ENCODE results near the gene IL17RA. TPM values are rescaled to one million over a fixed set of nuclear protein-coding genes. Genes with fewer than 3 reads are reported as not detected.

IL17RA gene
- polyA plus RNA-seq, 2 donors: 3.8 TPM

DNA sequence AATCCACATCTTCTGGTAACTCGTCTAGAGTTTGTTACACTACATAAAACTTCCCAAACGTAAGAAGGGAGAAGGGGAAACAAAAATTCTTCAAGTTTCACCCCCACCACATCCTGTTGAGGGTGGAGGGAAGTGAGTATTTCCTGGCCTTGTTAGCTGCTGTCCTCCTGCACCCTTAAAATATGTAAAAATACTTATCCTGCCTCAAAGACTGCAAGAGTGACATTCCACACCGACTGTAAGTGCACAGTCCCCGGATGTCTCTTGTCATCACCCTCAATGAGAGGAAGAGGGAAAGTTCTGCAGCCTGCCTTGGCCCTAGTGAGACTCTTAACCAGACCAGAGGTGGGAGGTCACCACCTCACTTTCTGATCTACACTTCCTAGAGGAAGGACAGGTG, 33.1 kb downstream of the IL17RA start:
- WGBS, 2 donors: 49 to 62% methylated on average over 4 of the region's 4 CpGs

DNA sequence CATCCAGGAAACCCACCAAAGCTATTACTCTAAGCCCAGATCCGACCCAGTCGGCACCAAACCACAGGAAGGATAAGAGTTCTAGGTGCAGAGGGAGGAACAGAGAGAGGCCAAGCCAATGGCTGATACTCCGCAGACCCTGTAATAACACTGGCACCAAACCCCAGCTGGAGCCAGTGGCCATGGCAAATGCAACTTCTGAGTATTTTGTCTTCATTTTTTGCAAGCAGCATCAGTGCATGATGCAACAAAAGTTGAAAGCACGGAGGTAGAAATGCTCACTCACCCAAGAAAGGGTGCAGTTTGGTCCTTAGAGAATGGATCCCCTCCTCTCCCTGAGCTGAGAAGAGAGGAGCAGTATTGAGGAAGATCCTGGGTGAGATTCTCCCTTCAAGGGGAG, 33.5 kb downstream of the IL17RA start:
- peaks cover 5 to 9% of the 10 kb centered on the region in 2 donors for H3K4me1 ChIP-seq (ENCODE audit: control insufficient read depth in 2 of 2, insufficient read depth in 2 of 2, low read length in 1 of 2)
- 82% methylated on average over 4 of the region's 4 CpGs for WGBS, 2 donors

More for the DNA sequence above, 33.1 kb downstream of the IL17RA start:
- no peak overlapping the region for H3K27ac ChIP-seq (ENCODE audit: low read depth in 2 of 2, low read length in 1 of 2)
- H3K27me3 ChIP-seq (ENCODE audit: control insufficient read depth in 1 of 2, insufficient read depth in 2 of 2, low read length in 2 of 2): no peaks in the 10 kb centered on the region
- H3K4me3 ChIP-seq (ENCODE audit: low read depth in 1 of 2, low read length in 2 of 2): no peak overlapping the region
- H3K4me1 ChIP-seq (ENCODE audit: control insufficient read depth in 2 of 2, insufficient read depth in 2 of 2, low read length in 1 of 2): peaks cover 5 to 9% of the 10 kb centered on the region in 2 donors
- no peaks in the 10 kb centered on the region for H3K9me3 ChIP-seq (ENCODE audit: control insufficient read depth in 2 of 2, insufficient read depth in 1 of 2, low read depth in 1 of 2, low read length in 1 of 2)
- H3K36me3 ChIP-seq (ENCODE audit: control insufficient read depth in 2 of 2, insufficient read depth in 2 of 2, low read length in 1 of 2): no peaks in the 10 kb centered on the region

DNA sequence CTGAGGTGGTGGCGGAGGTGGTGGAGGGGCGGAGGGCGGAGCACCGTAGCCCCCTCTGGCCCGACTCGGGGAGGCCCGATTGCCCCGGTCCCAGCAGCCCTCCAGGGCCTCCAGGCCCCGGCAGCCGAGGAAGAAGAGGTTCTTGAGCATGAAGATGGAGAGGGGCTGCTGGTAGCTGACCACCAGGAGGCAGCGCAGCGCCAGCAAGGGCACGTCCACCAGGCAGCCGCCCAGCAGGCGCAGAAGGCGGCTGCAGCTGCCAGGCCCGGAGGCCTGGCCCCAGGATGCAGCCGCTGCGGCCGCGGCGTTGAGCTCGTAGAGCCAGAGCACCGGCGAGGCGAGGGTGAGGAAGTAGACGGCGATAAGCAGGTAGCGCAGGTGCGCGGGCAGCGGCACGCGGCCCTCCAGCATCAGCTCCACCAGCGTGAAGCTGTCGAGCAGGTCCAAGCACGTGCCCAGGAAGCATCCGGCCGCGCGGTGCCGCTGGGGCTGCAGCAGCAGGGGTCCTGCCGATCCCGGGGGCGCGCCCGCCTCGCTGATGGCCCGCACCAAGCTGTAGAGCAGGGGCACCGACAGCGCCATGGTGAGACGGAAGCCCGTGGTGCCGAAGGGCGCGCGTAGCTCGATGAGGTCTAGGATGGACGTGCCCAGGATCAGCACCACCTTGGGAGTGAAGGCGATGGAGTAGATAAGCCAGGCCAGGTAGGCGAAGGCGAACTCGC, 34.8 kb downstream of the IL17RA start:
- Histone ChIP-seq H3K27me3 (ENCODE audit: control insufficient read depth in 1 of 2, insufficient read depth in 2 of 2, low read length in 2 of 2) (no peaks in the 10 kb centered on the region), H3K4me1 (ENCODE audit: control insufficient read depth in 2 of 2, insufficient read depth in 2 of 2, low read length in 1 of 2) (peaks cover 5 to 9% of the 10 kb centered on the region in 2 donors), H3K4me3 (ENCODE audit: low read depth in 1 of 2, low read length in 2 of 2) (no peak overlapping the region), H3K27ac (ENCODE audit: low read depth in 2 of 2, low read length in 1 of 2) (no peak overlapping the region), H3K9me3 (ENCODE audit: control insufficient read depth in 2 of 2, insufficient read depth in 1 of 2, low read depth in 1 of 2, low read length in 1 of 2) (no peaks in the 10 kb centered on the region), H3K36me3 (ENCODE audit: control insufficient read depth in 2 of 2, insufficient read depth in 2 of 2, low read length in 1 of 2) (no peaks in the 10 kb centered on the region)
- 34 to 37% methylated on average over 47 to 63 of the region's 63 CpGs for WGBS, 2 donors

More for the DNA sequence above, 33.5 kb downstream of the IL17RA start:
- H3K9me3 ChIP-seq (ENCODE audit: control insufficient read depth in 2 of 2, insufficient read depth in 1 of 2, low read depth in 1 of 2, low read length in 1 of 2): no peaks in the 10 kb centered on the region
- H3K27ac ChIP-seq (ENCODE audit: low read depth in 2 of 2, low read length in 1 of 2): no peak overlapping the region
- no peaks in the 10 kb centered on the region for H3K27me3 ChIP-seq (ENCODE audit: control insufficient read depth in 1 of 2, insufficient read depth in 2 of 2, low read length in 2 of 2)
- no peaks in the 10 kb centered on the region for H3K36me3 ChIP-seq (ENCODE audit: control insufficient read depth in 2 of 2, insufficient read depth in 2 of 2, low read length in 1 of 2)
- no peak overlapping the region for H3K4me3 ChIP-seq (ENCODE audit: low read depth in 1 of 2, low read length in 2 of 2)

DNA sequence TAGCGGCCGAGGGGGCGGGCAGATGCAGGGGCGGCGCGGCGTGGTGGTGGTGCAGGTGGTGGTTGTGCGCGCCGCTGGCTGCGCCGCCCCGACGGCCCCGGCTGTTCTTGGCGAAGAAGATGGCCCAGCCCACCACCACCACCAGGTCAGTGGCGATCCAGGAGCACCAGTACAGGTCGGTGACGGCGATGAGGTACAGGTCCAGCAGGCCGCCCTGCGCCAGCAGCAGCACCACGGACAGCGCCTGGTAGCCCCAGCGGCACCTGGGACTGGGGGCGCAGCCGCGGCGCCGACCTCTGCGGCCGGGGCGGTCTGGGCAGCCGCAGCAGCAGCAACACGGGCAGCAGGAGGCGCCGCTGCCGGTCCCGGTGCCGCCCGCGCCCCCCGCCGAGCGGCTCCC, 35.5 kb downstream of the IL17RA start:
- Histone ChIP-seq H3K9me3 (ENCODE audit: control insufficient read depth in 2 of 2, insufficient read depth in 1 of 2, low read depth in 1 of 2, low read length in 1 of 2) (no peaks in the 10 kb centered on the region), H3K4me3 (ENCODE audit: low read depth in 1 of 2, low read length in 2 of 2) (peak overlapping the region in 1 of 2 donors; percentile 52), H3K27ac (ENCODE audit: low read depth in 2 of 2, low read length in 1 of 2) (no peak overlapping the region), H3K27me3 (ENCODE audit: control insufficient read depth in 1 of 2, insufficient read depth in 2 of 2, low read length in 2 of 2) (no peaks in the 10 kb centered on the region), H3K4me1 (ENCODE audit: control insufficient read depth in 2 of 2, insufficient read depth in 2 of 2, low read length in 1 of 2) (peaks cover 5 to 9% of the 10 kb centered on the region in 2 donors), H3K36me3 (ENCODE audit: control insufficient read depth in 2 of 2, insufficient read depth in 2 of 2, low read length in 1 of 2) (no peaks in the 10 kb centered on the region)
- WGBS, 2 donors: 3 to 6% methylated on average over 33 to 45 of the region's 45 CpGs

DNA sequence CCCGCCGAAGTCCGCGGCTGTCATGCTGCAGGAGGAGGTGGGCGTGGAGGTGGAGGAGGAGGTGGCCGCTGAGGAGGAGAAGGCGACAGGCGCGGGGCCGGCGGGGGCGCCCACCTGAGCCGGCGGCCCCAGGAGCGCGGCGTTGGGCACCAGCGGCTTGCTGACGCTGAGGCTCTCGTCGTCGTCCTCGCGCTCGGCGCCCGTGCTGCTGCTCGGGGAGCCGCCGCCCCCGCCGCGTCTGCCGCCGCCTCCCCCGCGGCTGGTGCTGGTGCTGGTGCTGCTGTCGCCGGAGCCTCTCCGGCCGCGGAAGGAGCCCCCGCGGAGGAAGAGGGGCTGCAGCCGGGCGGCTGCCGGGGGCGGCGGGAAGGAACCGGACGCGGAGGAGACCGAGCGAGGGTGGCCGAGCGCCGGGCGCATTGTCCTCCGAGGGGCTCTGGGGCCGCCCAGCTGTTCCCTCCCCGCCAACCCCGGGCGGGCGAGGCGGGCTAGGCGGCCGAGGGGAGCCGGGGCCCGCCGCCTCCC, 36.0 kb downstream of the IL17RA start:
- WGBS, 2 donors: 0% methylated on average over 44 to 70 of the region's 70 CpGs
- H3K27me3 ChIP-seq (ENCODE audit: control insufficient read depth in 1 of 2, insufficient read depth in 2 of 2, low read length in 2 of 2): no peaks in the 10 kb centered on the region
- H3K27ac ChIP-seq (ENCODE audit: low read depth in 2 of 2, low read length in 1 of 2): no peak overlapping the region
- no peaks in the 10 kb centered on the region for H3K9me3 ChIP-seq (ENCODE audit: control insufficient read depth in 2 of 2, insufficient read depth in 1 of 2, low read depth in 1 of 2, low read length in 1 of 2)
- H3K36me3 ChIP-seq (ENCODE audit: control insufficient read depth in 2 of 2, insufficient read depth in 2 of 2, low read length in 1 of 2): no peaks in the 10 kb centered on the region
- H3K4me1 ChIP-seq (ENCODE audit: control insufficient read depth in 2 of 2, insufficient read depth in 2 of 2, low read length in 1 of 2): peaks cover 5 to 9% of the 10 kb centered on the region in 2 donors
- peak overlapping the region; percentile 48 to 52 for H3K4me3 ChIP-seq (ENCODE audit: low read depth in 1 of 2, low read length in 2 of 2)

DNA sequence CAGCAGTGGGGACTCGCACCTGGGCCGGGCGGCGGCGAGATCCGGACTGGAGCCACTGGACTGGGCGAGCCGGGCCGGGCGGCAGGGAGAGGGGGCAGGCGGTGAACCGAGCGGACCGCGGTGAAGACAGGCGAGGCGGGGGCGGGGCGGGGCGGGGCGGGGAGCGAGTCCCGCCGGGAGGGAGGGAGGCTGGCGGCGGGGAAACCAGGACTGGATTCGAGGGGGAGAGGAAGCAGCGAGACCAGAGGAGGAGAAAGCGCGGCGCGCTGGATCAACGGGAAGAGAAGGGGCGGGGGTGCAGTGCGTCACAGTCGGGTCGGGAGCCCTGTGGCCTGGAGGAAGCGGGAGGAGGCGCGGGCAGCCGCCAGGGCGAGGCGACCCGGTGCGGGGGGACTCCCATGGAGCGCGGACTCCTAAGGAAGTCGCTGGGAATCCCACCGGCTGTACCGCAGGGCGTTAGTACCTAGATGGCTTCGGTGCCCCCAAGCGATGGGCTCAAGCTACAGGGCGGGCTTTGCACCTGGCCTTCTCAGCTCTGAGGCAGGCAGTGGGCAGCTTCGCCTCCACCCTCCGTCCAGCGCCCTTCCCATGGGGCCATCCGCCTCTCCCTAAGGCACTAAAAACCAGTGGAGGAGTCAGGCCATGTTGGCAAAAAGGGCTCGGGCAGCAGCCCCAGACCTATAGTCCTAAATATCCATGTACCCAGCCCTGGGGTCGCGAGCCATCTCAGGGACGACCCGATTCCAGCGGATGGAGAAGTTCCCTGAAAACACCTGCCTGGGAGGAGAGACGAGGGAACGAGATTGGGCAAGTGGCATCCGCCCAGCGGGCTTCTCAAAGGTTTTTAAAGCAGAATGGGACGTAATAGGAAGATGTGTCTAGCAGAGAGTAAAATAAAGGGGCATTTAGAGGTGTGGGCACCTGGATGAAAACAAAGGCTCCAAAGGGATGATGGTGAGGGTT, 36.7 kb downstream of the IL17RA start, which contains the start of gene TMEM121B:
Gene TMEM121B, minus strand, starts transcription at position 128 of the 963 bp plus-strand sequence. CDS start 233 bp downstream, outside the sequence.
- H3K9me3 ChIP-seq (ENCODE audit: control insufficient read depth in 2 of 2, insufficient read depth in 1 of 2, low read depth in 1 of 2, low read length in 1 of 2): no peaks in the 10 kb centered on the region
- H3K27me3 ChIP-seq (ENCODE audit: control insufficient read depth in 1 of 2, insufficient read depth in 2 of 2, low read length in 2 of 2): no peaks in the 10 kb centered on the region
- 8% methylated on average over 55 to 69 of the region's 69 CpGs for WGBS, 2 donors
- no peak within 1 kb of the TSS for H3K27ac ChIP-seq (ENCODE audit: low read depth in 2 of 2, low read length in 1 of 2)
- peaks cover 5 to 9% of the 10 kb centered on the region in 2 donors for H3K4me1 ChIP-seq (ENCODE audit: control insufficient read depth in 2 of 2, insufficient read depth in 2 of 2, low read length in 1 of 2)
- peak within 1 kb of the TSS; percentile 48 to 52 for H3K4me3 ChIP-seq (ENCODE audit: low read depth in 1 of 2, low read length in 2 of 2)
- H3K36me3 ChIP-seq (ENCODE audit: control insufficient read depth in 2 of 2, insufficient read depth in 2 of 2, low read length in 1 of 2): no peaks in the 10 kb centered on the region

DNA sequence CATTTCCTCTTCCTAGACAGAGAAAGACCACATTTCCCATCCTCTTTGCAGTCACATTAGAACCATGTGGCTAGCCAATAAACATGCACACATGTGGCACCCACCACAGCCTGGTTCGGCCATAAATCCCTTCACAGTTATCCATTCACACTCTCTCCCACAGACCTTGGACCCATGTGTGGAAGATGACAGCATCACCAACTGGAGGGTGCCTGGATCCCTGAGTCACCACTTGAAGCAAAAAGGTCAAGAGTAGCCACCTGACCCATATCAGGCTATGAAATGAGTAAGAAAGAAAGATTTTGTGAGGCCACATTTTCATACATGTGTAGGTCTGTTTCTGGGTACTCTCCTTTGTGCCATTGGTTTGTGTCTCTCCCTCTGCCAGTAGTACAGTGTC, 45.4 kb downstream of the IL17RA start:
- WGBS, 2 donors: 88 to 89% methylated on average over 1 of the region's 1 CpG
- H3K4me1 ChIP-seq (ENCODE audit: control insufficient read depth in 2 of 2, insufficient read depth in 2 of 2, low read length in 1 of 2): no peaks in the 10 kb centered on the region
- no peak overlapping the region for H3K4me3 ChIP-seq (ENCODE audit: low read depth in 1 of 2, low read length in 2 of 2)
- no peaks in the 10 kb centered on the region for H3K27me3 ChIP-seq (ENCODE audit: control insufficient read depth in 1 of 2, insufficient read depth in 2 of 2, low read length in 2 of 2)
- no peaks in the 10 kb centered on the region for H3K9me3 ChIP-seq (ENCODE audit: control insufficient read depth in 2 of 2, insufficient read depth in 1 of 2, low read depth in 1 of 2, low read length in 1 of 2)
- H3K27ac ChIP-seq (ENCODE audit: low read depth in 2 of 2, low read length in 1 of 2): no peak overlapping the region
- peaks cover 0 to 1% of the 10 kb centered on the region in 2 donors for H3K36me3 ChIP-seq (ENCODE audit: control insufficient read depth in 2 of 2, insufficient read depth in 2 of 2, low read length in 1 of 2)

DNA sequence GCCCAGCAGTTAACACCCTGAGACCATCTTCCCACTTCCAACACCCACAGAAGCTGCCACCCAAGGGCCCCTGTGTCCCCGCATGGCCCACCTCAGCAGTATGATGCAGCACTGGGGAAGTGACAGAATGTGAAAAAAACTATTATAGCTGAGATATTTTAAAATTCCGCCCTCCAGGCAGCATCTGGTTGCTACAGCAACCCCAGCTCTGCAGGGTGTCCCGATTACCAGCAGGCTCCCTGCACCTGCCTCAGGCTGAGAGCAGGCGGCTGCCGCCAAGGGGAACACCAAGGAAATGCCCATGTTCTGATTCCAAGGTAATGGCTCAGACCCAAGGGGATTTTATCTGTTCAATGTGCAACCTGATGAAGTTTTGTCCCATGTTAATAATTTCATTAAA, 46.9 kb downstream of the IL17RA start:
- 46 to 57% methylated on average over 5 of the region's 5 CpGs for WGBS, 2 donors
- Histone ChIP-seq H3K36me3 (ENCODE audit: control insufficient read depth in 2 of 2, insufficient read depth in 2 of 2, low read length in 1 of 2) (peaks cover 0 to 5% of the 10 kb centered on the region in 2 donors), H3K27me3 (ENCODE audit: control insufficient read depth in 1 of 2, insufficient read depth in 2 of 2, low read length in 2 of 2) (no peaks in the 10 kb centered on the region), H3K4me3 (ENCODE audit: low read depth in 1 of 2, low read length in 2 of 2) (no peak overlapping the region), H3K9me3 (ENCODE audit: control insufficient read depth in 2 of 2, insufficient read depth in 1 of 2, low read depth in 1 of 2, low read length in 1 of 2) (no peaks in the 10 kb centered on the region), H3K27ac (ENCODE audit: low read depth in 2 of 2, low read length in 1 of 2) (no peak overlapping the region), H3K4me1 (ENCODE audit: control insufficient read depth in 2 of 2, insufficient read depth in 2 of 2, low read length in 1 of 2) (no peaks in the 10 kb centered on the region)

DNA sequence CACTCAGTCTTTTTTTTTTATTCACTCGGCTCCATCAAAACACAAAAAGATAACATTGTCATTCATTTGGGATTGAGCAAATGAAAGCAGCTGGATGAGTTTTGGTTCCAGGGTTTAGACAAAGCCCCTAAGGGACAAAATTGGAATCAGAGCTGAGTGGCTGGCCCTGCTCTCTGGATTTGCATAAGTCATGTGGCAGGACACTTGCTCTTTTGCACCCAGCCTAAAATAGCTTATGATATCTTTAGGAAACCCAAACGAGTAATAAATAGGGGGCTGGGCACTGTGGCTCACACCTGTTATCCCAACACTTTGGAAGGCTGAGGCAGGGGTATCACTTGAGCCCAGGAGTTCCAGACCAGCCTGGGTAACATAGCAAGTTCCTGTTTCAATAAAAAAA, 47.3 kb downstream of the IL17RA start:
- WGBS, 2 donors: 23 to 28% methylated on average over 2 of the region's 2 CpGs

More for the DNA sequence above, 47.3 kb downstream of the IL17RA start:
- no peak overlapping the region for H3K4me3 ChIP-seq (ENCODE audit: low read depth in 1 of 2, low read length in 2 of 2)
- no peaks in the 10 kb centered on the region for H3K4me1 ChIP-seq (ENCODE audit: control insufficient read depth in 2 of 2, insufficient read depth in 2 of 2, low read length in 1 of 2)
- no peak overlapping the region for H3K27ac ChIP-seq (ENCODE audit: low read depth in 2 of 2, low read length in 1 of 2)
- H3K9me3 ChIP-seq (ENCODE audit: control insufficient read depth in 2 of 2, insufficient read depth in 1 of 2, low read depth in 1 of 2, low read length in 1 of 2): no peaks in the 10 kb centered on the region
- no peaks in the 10 kb centered on the region for H3K27me3 ChIP-seq (ENCODE audit: control insufficient read depth in 1 of 2, insufficient read depth in 2 of 2, low read length in 2 of 2)
- H3K36me3 ChIP-seq (ENCODE audit: control insufficient read depth in 2 of 2, insufficient read depth in 2 of 2, low read length in 1 of 2): peaks cover 0 to 9% of the 10 kb centered on the region in 2 donors
